GM19452 (cell line): ENCODE results near the gene LOX.

Experiments
- ATAC-seq: cut with Tn5 transposase; IDR thresholded peaks from one replicate; pipeline ENCODE4 v1.9.1; 2021; ENCODE audit not compliant: unreplicated experiment

LOX gene

DNA sequence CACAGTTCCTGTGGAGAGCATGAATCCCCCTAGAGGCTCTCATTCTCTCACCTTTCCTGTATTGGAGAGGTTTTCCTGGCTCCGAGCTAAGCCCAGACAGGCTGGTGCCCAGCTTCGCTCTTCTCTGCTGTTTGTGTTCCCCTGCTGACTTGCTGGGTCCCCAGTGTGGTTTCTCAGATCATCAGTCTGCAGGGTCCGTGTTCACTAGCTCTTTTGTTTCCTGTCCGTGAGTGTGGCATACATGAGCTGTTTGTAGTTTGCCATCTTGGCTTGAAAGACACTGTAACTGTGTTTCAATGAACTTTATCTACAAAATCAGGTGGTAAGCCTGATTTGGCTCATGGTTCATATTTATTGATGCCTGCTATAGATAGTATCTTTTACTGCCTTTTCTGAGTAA lies 23.8 kb downstream of the LOX start:
- ATAC-seq, result no peak

- no peak for ATAC-seq
Measured at GRCh38 chr5:122053181-122054109, 24.6 kb downstream of the LOX start.

DNA sequence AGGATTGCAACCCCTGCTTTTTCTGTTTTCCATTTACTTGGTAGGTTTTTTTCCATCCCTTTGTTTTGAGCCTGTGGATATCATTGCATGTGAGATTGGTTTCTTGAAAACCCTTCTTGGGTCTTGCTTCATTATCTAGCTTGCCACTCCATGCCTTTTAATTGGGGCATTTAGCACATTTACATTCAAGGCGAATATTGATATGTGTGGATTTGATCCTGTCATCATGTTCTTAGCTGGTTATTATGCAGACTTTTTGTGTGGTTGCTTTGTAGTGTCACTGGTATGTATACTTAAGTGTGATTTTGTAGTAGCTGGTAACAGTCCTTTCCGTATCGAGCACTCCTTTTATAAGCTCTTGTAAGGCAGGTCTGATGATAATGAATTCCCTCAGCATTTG lies 26.5 kb downstream of the LOX start:
- ATAC-seq, result no peak

DNA sequence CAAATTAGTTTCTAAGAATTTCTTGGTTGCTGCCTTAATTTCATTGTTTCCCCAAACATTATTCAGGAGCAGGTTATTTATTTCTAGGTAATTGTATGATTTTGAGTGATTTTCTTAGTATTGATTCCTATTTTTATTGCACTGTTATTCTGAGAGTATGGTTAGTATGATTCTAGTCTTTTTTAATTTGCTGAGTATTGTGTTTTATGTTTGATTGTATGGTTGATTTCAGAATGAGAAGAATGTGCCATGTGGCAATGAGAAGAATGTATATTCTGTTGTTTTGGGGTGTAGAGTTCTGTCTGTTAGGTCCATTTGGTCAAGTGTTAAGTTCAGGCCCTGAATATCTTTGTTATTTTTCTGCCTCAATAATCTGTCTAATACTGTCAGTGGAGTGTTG lies 27.1 kb downstream of the LOX start:
- no peak for ATAC-seq

GRCh38 chr5:122040636-122041302 lies 37.3 kb downstream of the LOX start:
- ATAC-seq, result no peak

DNA sequence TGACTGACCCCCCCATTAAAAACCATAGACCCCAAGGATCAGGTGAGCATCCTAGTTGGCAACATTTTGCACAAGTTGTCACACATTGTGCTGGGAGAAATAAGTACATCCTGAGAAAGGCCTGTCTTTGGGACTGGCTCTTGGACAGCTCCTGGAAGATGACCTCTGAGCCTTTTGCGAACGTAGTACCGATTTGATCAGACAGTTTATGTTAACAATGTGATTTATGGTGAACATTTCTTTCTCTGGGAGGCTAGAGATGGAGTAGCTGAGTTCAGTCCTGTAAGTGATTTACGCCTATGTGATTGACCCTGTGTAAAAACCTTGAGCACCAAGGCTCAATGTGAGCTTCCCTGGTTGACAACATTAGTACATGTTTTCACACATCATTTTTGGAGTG lies 41.7 kb downstream of the LOX start:
- no peak for ATAC-seq

DNA sequence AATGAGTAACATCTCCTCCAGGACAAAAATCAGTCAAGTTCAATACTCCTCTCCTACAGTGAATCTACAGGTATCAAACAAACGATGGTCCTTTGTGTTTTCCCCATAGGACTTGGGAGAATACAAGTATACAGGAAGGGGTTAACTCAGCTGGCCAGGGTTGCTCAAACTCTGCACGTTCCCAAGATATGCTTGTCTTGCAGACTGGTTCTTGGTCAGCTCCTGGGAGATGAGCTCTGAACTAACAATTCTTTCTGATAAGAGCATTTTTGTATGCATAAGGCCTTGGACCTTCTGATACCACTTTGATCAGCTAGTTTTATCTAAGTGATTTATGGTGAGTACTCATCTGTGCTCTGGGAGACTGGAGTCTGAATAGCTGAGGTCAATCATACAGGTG lies 42.1 kb downstream of the LOX start:
- ATAC-seq, result no peak

DNA sequence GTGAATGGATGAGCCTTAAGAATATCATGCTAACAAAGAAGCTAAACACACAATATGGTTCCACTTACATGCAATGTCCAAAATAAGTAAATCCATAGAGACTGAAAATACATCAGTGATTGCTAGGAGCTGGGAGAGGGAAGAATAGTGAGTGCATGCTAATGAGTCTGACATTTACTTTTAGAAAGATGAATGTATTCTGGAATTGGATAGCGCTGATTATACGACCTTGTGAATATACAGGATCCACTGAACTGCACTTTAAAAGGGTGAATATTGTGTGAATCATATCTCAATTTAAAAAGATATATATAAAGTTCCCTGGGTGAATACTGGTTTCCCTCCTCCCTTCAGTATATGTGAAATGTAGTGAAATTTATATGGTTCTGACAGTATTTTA lies 46.2 kb downstream of the LOX start:
- no peak for ATAC-seq

DNA sequence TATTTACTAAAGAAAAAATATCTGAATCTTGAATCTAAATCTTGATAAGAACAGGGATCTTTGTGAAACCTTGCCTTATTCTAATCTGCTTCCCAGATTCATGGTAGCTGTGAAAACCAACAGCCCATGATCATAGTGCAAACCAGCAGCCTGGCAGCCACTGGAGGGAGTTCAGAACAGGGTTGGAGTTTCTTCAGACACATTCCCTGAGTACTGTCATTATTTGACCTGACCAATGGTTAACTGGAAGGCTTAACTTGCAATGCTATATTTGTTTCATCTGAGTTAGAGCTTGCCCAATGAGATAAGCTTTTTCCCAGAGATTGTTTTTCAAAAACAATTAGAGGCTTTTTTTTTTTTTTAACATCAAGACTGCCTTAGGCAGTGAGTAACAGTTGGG lies 47.8 kb downstream of the LOX start:
- ATAC-seq, result no peak

GRCh38 chr5:122029818-122030217 lies 48.2 kb downstream of the LOX start:
- ATAC-seq, result no peak

GRCh38 chr5:122022966-122023365 lies 55.1 kb downstream of the LOX start:
- no peak for ATAC-seq

DNA sequence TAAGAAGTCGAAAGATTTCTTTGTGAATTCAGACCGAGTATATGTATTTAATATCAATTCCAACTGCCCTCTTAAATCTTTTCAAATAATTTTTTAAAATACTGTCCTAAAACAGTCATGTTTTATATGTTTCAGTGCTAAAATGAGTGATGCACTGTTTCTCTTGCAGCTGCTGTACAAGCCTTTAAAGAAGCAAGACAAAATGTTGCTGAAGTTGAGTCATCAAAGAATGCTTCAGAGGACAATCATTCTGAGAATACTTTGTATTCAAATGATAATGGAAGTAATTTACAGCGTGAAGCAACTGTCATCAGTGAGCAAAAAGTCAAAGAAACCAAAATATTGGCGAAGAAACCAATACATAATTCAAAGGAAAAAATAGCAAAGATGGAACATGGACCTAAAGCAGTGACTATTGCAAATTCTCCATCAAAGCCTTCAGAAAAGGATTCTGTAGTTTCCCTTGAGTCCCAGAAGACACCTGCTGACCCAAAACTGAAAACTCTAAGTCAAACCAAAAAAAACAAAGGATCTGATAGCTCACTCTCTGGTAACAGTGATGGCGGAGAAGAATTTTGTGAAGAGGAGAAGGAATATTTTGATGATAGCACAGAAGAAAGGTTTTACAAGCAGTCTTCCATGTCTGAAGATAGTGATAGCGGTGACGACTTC lies 58.0 kb downstream of the LOX start:
- ATAC-seq, result no peak

GRCh38 chr5:122015471-122015870 lies 62.6 kb downstream of the LOX start:
- no peak for ATAC-seq

- no peak for ATAC-seq
Measured at GRCh38 chr5:122014236-122014935, 63.7 kb downstream of the LOX start.
